DMS53 (cell line): ENCODE measurements around the gene FXYD6.

Experiments
- DNase-seq: peaks from one replicate; lab custom pipeline; 2025; lab: John Stamatoyannopoulos, UW

FXYD6 gene

GRCh38 chr11:117830674-117831351, 45.6 kb downstream of the FXYD6 start:
- peak; percentile 18 for DNase-seq

- DNase-seq: no peak
These were observed 46.4 kb downstream of the FXYD6 start for GRCh38 chr11:117830072-117830471.

GRCh38 chr11:117829369-117829725, 47.1 kb downstream of the FXYD6 start:
- DNase-seq: no peak

GRCh38 chr11:117828611-117829368, 47.7 kb downstream of the FXYD6 start:
- DNase-seq: peak; percentile 61

GRCh38 chr11:117827521-117828511, 48.6 kb downstream of the FXYD6 start:
- DNase-seq: peak; percentile 37

- peak; percentile 30 for DNase-seq
These were observed 49.6 kb downstream of the FXYD6 start for GRCh38 chr11:117826832-117827231.

- no peak for DNase-seq
These were observed 50.3 kb downstream of the FXYD6 start for GRCh38 chr11:117826190-117826570.

- DNase-seq: no peak
These were observed 50.8 kb downstream of the FXYD6 start for GRCh38 chr11:117825538-117826189.

- DNase-seq: peak; percentile 36
These were observed 51.6 kb downstream of the FXYD6 start, which contains the start of gene FXYD2 for GRCh38 chr11:117824571-117825537. FXYD2 (minus strand) TSS chr11:117824744; CDS start chr11:117824678, 66 bp downstream.

- no peak for DNase-seq
These were observed 52.5 kb downstream of the FXYD6 start for GRCh38 chr11:117823946-117824420.

- peak; percentile 44 for DNase-seq
These were observed 53.0 kb downstream of the FXYD6 start for GRCh38 chr11:117823294-117823945.

- peak; percentile 70 for DNase-seq
These were observed 54.1 kb downstream of the FXYD6 start for GRCh38 chr11:117822074-117823033.

GRCh38 chr11:117821431-117821830, 55.0 kb downstream of the FXYD6 start:
- no peak for DNase-seq

GRCh38 chr11:117820516-117820915, 55.9 kb downstream of the FXYD6 start:
- no peak for DNase-seq

GRCh38 chr11:117820071-117820470, 56.4 kb downstream of the FXYD6 start:
- peak; percentile 88 for DNase-seq

GRCh38 chr11:117819096-117820040, 57.1 kb downstream of the FXYD6 start:
- peak; percentile 93 for DNase-seq
